GM12878 (cell line): ENCODE results near the gene LRCH4. TPM values are rescaled to one million over a fixed set of nuclear protein-coding genes. Genes with fewer than 3 reads are reported as not detected.

Experiments
- ATAC-seq: fragments of 200-7000 bp; cut with Tn5 transposase; 3 replicates; pipeline ENCODE4 v1.9.1; 2020; ENCODE audit warnings: mild to moderate bottlenecking, moderate library complexity
- BruUV-seq: library from RNA; stranded (reverse); fragments of 400-500 nt; replicated peaks from 2 replicates; lab custom pipeline; 2021; lab: Mats Ljungman, UMichigan
- CTCF ChIA-PET: fragments of 300-600 bp; sonication (Branson Sonifier 250); formaldehyde crosslinking; extraction: SDS; loops from one replicate; lab custom pipeline; 2021; ENCODE audit warnings: inconsistent platforms; lab: Yijun Ruan, JAX
- POLR2A ChIA-PET: fragments of 350-600 bp; formaldehyde crosslinking; extraction: SDS; loops from one replicate; lab custom pipeline; 2021; ENCODE audit warnings: inconsistent platforms; lab: Charles Lee
- RAD21 ChIA-PET: fragments of 300-600 bp; sonication (Branson Sonifier 250); formaldehyde crosslinking; loops from one replicate; lab custom pipeline; 2023; ENCODE audit warnings: antibody characterized with exemption; ENCODE audit not compliant: unreplicated experiment; lab: Charles Lee
- SMC1A ChIA-PET: fragments of 300-600 bp; sonication (Branson Sonifier 250); formaldehyde crosslinking; loops from one replicate; lab custom pipeline; 2023; ENCODE audit not compliant: unreplicated experiment, uncharacterized antibody; lab: Charles Lee
- DNase-seq: peaks from one replicate; pipeline ENCODE4 v3.0.0-alpha.2; 2011; ENCODE audit warnings: low read depth, low spot score
- FAIRE-seq: peaks from 3 replicates; lab custom pipeline; 2011; peaks lifted over from hg19 to GRCh38; lab: Jason Lieb, UNC
- H2AFZ ChIP-seq: 2 replicates; pipeline ENCODE4 v1.6.0; 2011; ENCODE audit warnings: low read depth, low read length, control low read depth; ENCODE audit not compliant: control insufficient read depth
- H3K27ac ChIP-seq: 2 replicates; pipeline ENCODE4 v1.5.1; 2011; ENCODE audit warnings: control low read depth; ENCODE audit not compliant: control insufficient read depth, insufficient read depth
- H3K27me3 ChIP-seq, 2 experiments: replicated peaks in 1 of 2; 2 replicates each; pipeline versions ENCODE4 v1.6.0 to v1.6.1; 2011; ENCODE audit warnings: low read length in 1 of 2; ENCODE audit not compliant: control insufficient read depth in 2 of 2, insufficient read depth in 2 of 2
- H3K36me3 ChIP-seq, 2 experiments: 2 replicates each; pipeline ENCODE4 v1.5.1; 2011; ENCODE audit warnings: low read length in 1 of 2; ENCODE audit not compliant: control insufficient read depth in 2 of 2, insufficient read depth in 2 of 2
- H3K4me1 ChIP-seq: 2 replicates; pipeline ENCODE4 v1.6.1; 2011; ENCODE audit warnings: mild to moderate bottlenecking, low read length, moderate library complexity, mixed read lengths; ENCODE audit not compliant: control insufficient read depth, insufficient read depth
- H3K4me2 ChIP-seq: 2 replicates; pipeline ENCODE4 v1.6.0; 2011; ENCODE audit warnings: control low read depth; ENCODE audit not compliant: control insufficient read depth, insufficient read depth
- H3K4me3 ChIP-seq: fragments of 200-600 bp; sonication (generic); 2 replicates; pipeline ENCODE4 v1.5.1; 2016
- H3K79me2 ChIP-seq: 2 replicates; pipeline ENCODE4 v1.6.0; 2011; ENCODE audit warnings: low read length; ENCODE audit not compliant: control insufficient read depth, insufficient read depth
- H3K9ac ChIP-seq: 2 replicates; pipeline ENCODE4 v1.8.0; 2011; ENCODE audit warnings: low read length, control low read depth, mixed read lengths; ENCODE audit not compliant: control insufficient read depth, insufficient read depth
- H3K9me3 ChIP-seq: replicated peaks from 3 replicates; pipeline ENCODE4 v1.5.1; 2011; ENCODE audit warnings: mild to moderate bottlenecking, low read length; ENCODE audit not compliant: control insufficient read depth, insufficient read depth
- H4K20me1 ChIP-seq: 2 replicates; pipeline ENCODE4 v1.6.0; 2011; ENCODE audit not compliant: control insufficient read depth, insufficient read depth
- NFYA ChIP-seq: IDR thresholded peaks from 2 replicates; pipeline ENCODE4 v1.6.1; 2011; ENCODE audit warnings: low read depth, mild to moderate bottlenecking, low read length, improper control_type of control experiment, borderline replicate concordance
- NR2F1 ChIP-seq: fragments of 450-650 bp; conservative IDR thresholded peaks from 2 replicates; pipeline ENCODE4 v1.6.1; 2017; ENCODE audit warnings: mild to moderate bottlenecking
- POLR2A ChIP-seq: IDR thresholded peaks from 2 replicates; pipeline ENCODE4 v1.6.1; 2011; ENCODE audit warnings: low read depth, mild to moderate bottlenecking, low read length
- ZBED1 ChIP-seq: IDR thresholded peaks from 2 replicates; pipeline ENCODE4 v1.6.1; 2016; ENCODE audit warnings: borderline replicate concordance
- ZNF592 ChIP-seq: fragments of 450-650 bp; IDR thresholded peaks from 2 replicates; pipeline ENCODE4 v1.6.1; 2017; ENCODE audit warnings: mild to moderate bottlenecking, moderate library complexity
- WGBS: methylation state at CpG from one replicate; pipeline ENCODE4 v1.1.6; 2016; ENCODE audit warnings: low lambda C conversion rate; ENCODE audit not compliant: insufficient replicate concordance, insufficient coverage; ENCODE audit errors: missing lambda C conversion rate; 5-methylcytosine and 5-hydroxymethylcytosine counted together
- in situ Hi-C: fragments of 300-500 bp; cut with MboI; formaldehyde crosslinking; loops from 9 replicates; pipeline ENCODE4 v1.14.3; 2018; ENCODE audit warnings: mixed read lengths
- intact Hi-C: fragments of 100-400 bp; cut with micrococcal nuclease; formaldehyde crosslinking; loops from one replicate; pipeline ENCODE4 v1.14.2; 2022; ENCODE audit not compliant: unreplicated experiment
- polyA plus RNA-seq, 11 experiments: library from polyadenylated mRNA; depleted of rRNA in 4 of 11; unstranded in 6 of 11; stranded (reverse) in 5 of 11; fragments of >200 nt; fragmentation: Nextera tagmentation in 4 of 11; fragmentation: Illumina TruSeq in 1 of 11; extraction: Ambion mirVana in 4 of 11; extraction: Trizol in 1 of 11; gene quantifications; 1 replicate in 1 of 11; 2 replicates in 10 of 11; pipeline versions ENCODE4 v1.2.1 to v1.2.3, GENCODE V29; 2011 to 2016; ENCODE audit warnings: inconsistent platforms in 2 of 11, missing spikeins in 2 of 11, low read depth in 1 of 11
- total RNA-seq, 4 experiments: library from RNA; depleted of rRNA in 3 of 4; stranded (reverse); fragments of >200 nt in 3 of 4; fragmentation: Illumina TruSeq in 1 of 4; extraction: Trizol in 1 of 4; gene quantifications; 2 replicates each; pipeline versions ENCODE4 v1.2.1 to v1.2.3, GENCODE V29; 2013 to 2021
- TF ChIP-seq, protein P1 (sequence below): IDR thresholded peaks from 2 replicates; pipeline ENCODE4 v1.6.1; 2011; ENCODE audit warnings: low read depth, mild to moderate bottlenecking, low read length, moderate library complexity, borderline replicate concordance; ENCODE audit errors: extremely low read depth
- TF ChIP-seq, protein P2 (sequence below): fragments of 450-650 bp; IDR thresholded peaks from 2 replicates; pipeline ENCODE4 v1.6.1; 2017; ENCODE audit warnings: antibody characterized with exemption, mild to moderate bottlenecking, moderate library complexity

The LRCH4 gene
- total and polyA plus RNA-seq, 10 of the 15 experiments (the other 5 are each of a cell fraction or from before 2014, with no cell fraction given) = 0.58 to 96.7 (median 28.4) TPM

GRCh38 chr7:100566018-100566531 lies 19.9 kb downstream of the LRCH4 start:
- no peak for ATAC-seq
- ChIA-PET RAD21 (interaction anchor here (1.1 to 3.7 kb wide), 2 partner anchors 18 to 23 kb away, joined by 5 to 21 read pairs; partner anchors contain the start of genes FBXO24 and LRCH4), SMC1A (interaction anchor here (1.4 to 2.2 kb wide), 2 partner anchors 23 to 139 kb away, joined by 4 to 13 read pairs; partner anchors contain the start of gene POP7), POLR2A (interaction anchor here (0.6 to 0.9 kb wide), 2 partner anchors 13 to 18 kb away, joined by 4 to 5 read pairs; no protein-coding TSS in a partner anchor), CTCF (interaction anchor here (0.6 to 12.6 kb wide), 9 partner anchors 20 to 287 kb away, joined by 3 to 190 read pairs (median 6); partner anchors contain the start of genes FBXO24, LRCH4, MOSPD3 and POP7)
- Histone ChIP-seq H3K4me2 (no peak overlapping the region), H4K20me1 (no peaks in the 10 kb centered on the region), H3K4me3 (no peak overlapping the region), H3K9me3 (no peaks in the 10 kb centered on the region), H3K27ac (no peak overlapping the region), H3K79me2 (no peaks in the 10 kb centered on the region), H2AFZ (no peak overlapping the region), H3K27me3 (no peaks in the 10 kb centered on the region), H3K9ac (no peak overlapping the region), H3K4me1 (peaks cover 23% of the 10 kb centered on the region), H3K36me3 (peaks cover 14 to 18% of the 10 kb centered on the region in 2 experiments; a peak in 3 of 4 replicates)
- FAIRE-seq = no peak
- BruUV-seq = TSS peak; percentile 48
- in situ Hi-C loops = no loop called here
- 90% methylated on average over 6 of the region's 6 CpGs for WGBS
- intact Hi-C loops = no loop called here
- no peak for DNase-seq
- TF ChIP-seq POLR2A (0 out of 2 replicates have a peak, but pooled peaks have one; percentile 32), NFYA (no peak)

DNA sequence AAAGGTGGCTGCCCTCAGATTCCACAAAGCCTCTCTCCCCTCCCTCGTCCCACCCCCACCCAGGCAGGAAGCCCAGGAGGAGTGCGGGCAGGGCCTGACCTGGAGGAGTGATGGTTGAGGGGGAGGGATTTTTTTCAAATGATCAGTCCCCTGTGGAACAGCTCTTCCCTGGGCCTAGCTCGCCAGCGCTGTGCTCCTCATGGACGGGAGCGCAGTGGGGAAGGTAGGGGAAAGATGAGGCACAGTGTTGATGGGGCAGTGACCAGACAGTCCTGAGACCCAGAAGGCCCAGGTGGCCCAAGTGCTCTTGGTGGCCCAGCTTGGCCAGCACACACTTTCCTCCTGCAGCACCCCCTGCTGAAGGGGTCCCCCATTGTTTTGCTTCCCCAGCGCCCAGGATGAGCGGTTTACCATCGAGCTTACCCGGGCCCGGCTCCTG lies 20.8 kb downstream of the LRCH4 start:
- POLR2A ChIA-PET = interaction anchor here (0.7 kb wide), 1 partner anchor 311 kb away, joined by 4 read pairs; no protein-coding TSS in a partner anchor
- Histone ChIP-seq H3K36me3 (peaks cover 18 to 19% of the 10 kb centered on the region in 2 experiments; a peak in 3 of 4 replicates), H3K79me2 (no peaks in the 10 kb centered on the region), H3K9ac (no peak overlapping the region), H3K4me2 (no peak overlapping the region), H4K20me1 (no peaks in the 10 kb centered on the region), H3K9me3 (no peaks in the 10 kb centered on the region), H2AFZ (no peak overlapping the region), H3K4me3 (no peak overlapping the region), H3K27ac (no peak overlapping the region), H3K4me1 (peaks cover 18% of the 10 kb centered on the region), H3K27me3 (no peaks in the 10 kb centered on the region)
- CTCF ChIA-PET = interaction anchor here (0.6 to 12.6 kb wide), 14 partner anchors 10 to 287 kb away, joined by 3 to 190 read pairs (median 6); partner anchors contain the start of genes FBXO24, LRCH4, MOSPD3 and POP7
- no peak for DNase-seq
- FAIRE-seq = no peak
- 98% methylated on average over 11 of the region's 11 CpGs for WGBS
- no peak for ATAC-seq
- BruUV-seq = no TSS peak
- RAD21 ChIA-PET = interaction anchor here (1.1 to 3.7 kb wide), 3 partner anchors 19 to 127 kb away, joined by 5 to 22 read pairs (median 21); partner anchors contain the start of genes FBXO24 and LRCH4
- SMC1A ChIA-PET = interaction anchor here (1.0 to 2.2 kb wide), 4 partner anchors 18 to 140 kb away, joined by 3 to 13 read pairs (median 4); partner anchors contain the start of gene POP7
- in situ Hi-C loops (no loop called here), intact Hi-C loops (no loop called here)
- TF ChIP-seq ZNF592 (no peak), ZBED1 (no peak), NR2F1 (no peak)
- TF ChIP-seq, protein P1, sequence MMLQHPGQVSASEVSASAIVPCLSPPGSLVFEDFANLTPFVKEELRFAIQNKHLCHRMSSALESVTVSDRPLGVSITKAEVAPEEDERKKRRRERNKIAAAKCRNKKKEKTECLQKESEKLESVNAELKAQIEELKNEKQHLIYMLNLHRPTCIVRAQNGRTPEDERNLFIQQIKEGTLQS = no peak
- TF ChIP-seq, protein P2, sequence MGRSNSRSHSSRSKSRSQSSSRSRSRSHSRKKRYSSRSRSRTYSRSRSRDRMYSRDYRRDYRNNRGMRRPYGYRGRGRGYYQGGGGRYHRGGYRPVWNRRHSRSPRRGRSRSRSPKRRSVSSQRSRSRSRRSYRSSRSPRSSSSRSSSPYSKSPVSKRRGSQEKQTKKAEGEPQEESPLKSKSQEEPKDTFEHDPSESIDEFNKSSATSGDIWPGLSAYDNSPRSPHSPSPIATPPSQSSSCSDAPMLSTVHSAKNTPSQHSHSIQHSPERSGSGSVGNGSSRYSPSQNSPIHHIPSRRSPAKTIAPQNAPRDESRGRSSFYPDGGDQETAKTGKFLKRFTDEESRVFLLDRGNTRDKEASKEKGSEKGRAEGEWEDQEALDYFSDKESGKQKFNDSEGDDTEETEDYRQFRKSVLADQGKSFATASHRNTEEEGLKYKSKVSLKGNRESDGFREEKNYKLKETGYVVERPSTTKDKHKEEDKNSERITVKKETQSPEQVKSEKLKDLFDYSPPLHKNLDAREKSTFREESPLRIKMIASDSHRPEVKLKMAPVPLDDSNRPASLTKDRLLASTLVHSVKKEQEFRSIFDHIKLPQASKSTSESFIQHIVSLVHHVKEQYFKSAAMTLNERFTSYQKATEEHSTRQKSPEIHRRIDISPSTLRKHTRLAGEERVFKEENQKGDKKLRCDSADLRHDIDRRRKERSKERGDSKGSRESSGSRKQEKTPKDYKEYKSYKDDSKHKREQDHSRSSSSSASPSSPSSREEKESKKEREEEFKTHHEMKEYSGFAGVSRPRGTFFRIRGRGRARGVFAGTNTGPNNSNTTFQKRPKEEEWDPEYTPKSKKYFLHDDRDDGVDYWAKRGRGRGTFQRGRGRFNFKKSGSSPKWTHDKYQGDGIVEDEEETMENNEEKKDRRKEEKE = no peak
